HuH-7.5 (cell line): ENCODE measurements around the gene CDSN.
A peak's percentile ranks its signal among the peaks of the same experiment; 100 is the strongest.

Experiments
- DNase-seq: peaks from one replicate; pipeline ENCODE4 v3.0.0; 2011; ENCODE audit warnings: low spot score

CDSN gene

GRCh38 chr6:31145386-31145785 is 25.1 kb upstream of the CDSN start:
- no peak for DNase-seq

DNA sequence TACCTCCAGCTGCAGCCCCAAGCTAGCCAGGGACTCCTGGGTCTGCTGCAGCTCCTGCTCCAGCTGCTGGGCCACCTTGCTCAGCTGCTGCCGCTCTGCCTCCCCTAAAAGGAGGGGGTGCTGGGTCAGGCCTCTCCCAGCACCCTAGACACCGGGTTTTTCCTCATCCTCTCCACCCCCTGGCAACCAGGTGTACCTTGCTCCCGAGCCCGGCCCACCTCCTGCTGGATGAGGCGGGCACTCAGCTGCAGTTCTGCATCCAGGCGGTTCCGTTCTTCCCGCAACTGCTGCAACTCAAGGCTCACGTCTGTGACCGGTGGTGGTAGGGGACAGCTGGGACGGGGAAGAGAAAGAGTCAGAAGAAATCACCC is 24.7 kb upstream of the CDSN start:
- no peak for DNase-seq

- DNase-seq: no peak
Observed at GRCh38 chr6:31144296-31144969, 24.2 kb upstream of the CDSN start.

GRCh38 chr6:31143148-31143547 is 22.9 kb upstream of the CDSN start:
- no peak for DNase-seq

GRCh38 chr6:31142361-31142761 is 22.1 kb upstream of the CDSN start:
- DNase-seq: no peak

- DNase-seq: no peak
Observed at GRCh38 chr6:31140643-31141042, 20.4 kb upstream of the CDSN start.

GRCh38 chr6:31139599-31139998 is 19.4 kb upstream of the CDSN start:
- no peak for DNase-seq

GRCh38 chr6:31138982-31139381 is 18.7 kb upstream of the CDSN start, which contains the start of gene PSORS1C2:
Gene PSORS1C2, minus strand, starts transcription at chr6:31139066. Its CDS starts 40 bp downstream, at chr6:31139026.
- DNase-seq: no peak

GRCh38 chr6:31135710-31136109 is 15.5 kb upstream of the CDSN start:
- no peak for DNase-seq

- DNase-seq: no peak
Observed at GRCh38 chr6:31132806-31133205, 12.6 kb upstream of the CDSN start.

DNA sequence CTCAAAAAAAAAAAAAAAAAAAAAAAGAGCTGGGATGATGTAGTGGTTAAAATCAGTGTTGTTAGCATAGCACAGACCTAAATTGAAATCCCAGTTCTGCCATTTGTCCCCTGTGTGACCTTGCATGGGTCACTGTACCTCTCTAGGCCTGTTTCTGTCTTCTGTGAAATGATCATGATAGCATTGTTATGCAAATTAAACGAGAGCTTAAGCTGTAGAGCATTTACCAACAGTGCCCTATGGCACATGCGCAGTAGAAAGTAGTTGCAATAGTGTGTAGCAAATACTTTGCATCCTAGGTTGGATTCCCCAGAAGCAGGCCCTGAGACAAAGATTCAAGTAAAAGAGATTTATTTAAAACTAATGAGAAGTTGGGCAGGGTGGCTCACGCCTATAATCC is 11.3 kb upstream of the CDSN start:
- no peak for DNase-seq

- DNase-seq: no peak
Observed at GRCh38 chr6:31130751-31131150, 10.5 kb upstream of the CDSN start.

GRCh38 chr6:31129130-31129529 is 8.9 kb upstream of the CDSN start:
- no peak for DNase-seq

DNA sequence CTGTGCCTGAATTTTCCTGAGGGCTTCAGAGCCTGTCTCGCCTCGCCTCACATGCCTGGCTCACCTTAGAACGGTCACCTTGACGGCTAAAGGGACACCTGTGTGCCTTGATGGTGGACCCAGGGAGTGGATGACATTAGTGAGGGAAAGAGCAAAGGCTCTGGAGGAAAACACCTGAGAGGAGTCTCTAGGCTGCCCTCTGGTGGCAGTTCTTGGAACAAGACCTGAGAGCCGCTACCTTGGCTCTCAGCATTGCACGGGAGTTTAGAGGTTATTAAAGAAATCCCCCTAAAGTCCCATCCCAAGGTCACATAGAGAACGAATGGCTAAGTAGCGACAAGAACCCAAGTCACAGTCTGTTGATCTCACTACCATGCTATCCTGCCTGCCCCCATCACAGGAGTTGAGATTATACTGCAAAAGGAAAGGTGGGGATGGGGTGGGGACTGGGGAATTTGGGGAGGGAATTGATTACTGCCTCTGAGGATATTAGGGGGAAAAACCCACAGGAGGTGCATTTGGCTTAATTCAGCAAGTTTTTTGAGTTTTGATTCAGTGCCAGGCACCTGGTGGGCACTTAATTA is 7.9 kb upstream of the CDSN start:
- peak; percentile 59 for DNase-seq

- DNase-seq: no peak
Observed at GRCh38 chr6:31126396-31127175, 6.3 kb upstream of the CDSN start.

DNA sequence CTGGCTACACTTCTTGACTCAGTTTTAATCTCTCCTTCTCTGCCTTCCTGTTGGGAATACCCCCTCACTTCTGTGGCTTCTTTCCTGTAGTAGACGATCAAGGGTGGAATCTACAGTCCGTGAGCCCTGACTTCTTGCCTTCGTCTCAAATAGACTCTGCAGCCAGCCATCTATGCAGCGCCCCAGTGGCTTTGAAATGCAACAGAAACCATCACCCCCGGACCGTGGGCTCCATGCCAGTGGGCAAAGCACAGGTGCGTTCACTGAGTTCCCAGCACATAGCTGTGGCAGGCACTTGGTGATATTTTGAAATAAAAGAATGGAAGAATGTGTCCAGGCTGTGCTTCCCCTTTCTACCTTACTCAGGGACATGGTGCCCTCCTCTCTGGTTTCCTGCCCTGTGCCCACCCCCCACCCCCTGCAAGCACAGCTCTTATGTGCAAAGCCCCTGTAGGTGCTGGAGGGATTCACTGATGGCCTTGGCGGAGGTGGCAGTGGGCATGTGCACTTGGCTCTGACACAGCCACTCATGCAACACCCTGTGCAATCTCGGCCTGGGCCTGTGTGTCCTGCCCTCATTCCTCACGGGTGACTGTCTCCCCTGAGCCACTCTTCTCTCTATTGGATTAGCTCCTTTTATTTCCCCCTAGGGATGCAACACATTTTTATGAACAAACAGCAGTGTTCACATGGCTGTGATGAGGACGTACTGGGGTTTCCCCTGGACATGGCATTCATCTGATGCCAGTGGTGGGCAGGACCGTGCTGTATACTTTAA is 5.5 kb upstream of the CDSN start:
- no peak for DNase-seq

GRCh38 chr6:31125162-31125561 is 4.9 kb upstream of the CDSN start:
- DNase-seq: no peak

- no peak for DNase-seq
Observed at GRCh38 chr6:31122791-31123706, 2.8 kb upstream of the CDSN start.

DNA sequence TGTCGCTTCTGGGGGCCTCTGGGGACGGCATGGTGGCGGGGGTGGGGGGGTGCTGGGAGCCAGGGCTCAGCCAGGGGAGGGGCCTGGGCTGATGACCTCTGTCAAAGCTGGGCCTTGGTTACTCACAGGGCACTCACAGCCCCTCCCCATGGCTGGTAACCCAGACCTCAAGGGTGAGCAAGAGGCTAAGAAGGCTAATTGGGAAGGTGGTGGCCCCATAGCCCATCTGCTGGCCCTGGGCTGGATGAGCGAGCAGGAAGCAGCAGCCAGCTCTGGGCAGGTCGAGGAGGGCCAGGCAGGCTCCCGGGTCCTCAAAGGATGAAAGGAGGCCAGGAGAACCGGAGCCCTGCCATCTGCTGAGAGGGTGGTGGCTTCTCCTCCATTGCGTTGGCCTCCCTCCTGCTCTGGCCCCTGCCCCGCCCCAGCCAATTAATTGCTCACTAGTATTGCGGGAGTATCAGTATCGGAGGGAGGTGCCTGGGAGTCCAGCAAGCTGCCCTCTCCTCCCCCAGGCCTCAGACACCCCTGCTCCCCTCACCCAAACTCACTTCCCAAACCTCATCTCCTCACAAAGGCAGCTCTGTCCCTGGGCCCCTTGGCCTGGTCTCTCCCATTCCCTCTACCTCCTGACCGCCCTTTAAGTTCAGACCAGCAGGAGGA is 1.0 kb upstream of the CDSN start:
- no peak for DNase-seq

DNA sequence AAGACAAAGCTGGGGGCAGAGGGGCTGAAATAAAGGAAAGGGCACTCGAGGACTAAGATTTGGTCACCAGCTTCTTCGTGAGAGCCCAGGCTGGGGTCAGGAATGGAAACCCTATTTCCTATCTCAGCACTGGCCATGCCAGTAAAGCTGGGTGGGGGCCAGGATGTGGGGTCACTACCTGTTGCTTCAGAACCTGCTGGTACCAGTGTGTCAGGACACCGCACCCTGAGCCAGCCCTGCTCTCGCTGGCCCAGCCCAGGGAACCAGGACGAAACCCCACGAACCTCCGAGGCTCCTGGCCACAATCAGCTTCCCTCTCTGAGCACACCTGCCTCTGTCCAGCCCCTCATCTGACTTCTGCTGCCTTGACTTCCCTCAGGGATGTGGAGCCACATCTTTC is 2.1 kb downstream of the CDSN start:
- DNase-seq: no peak
